ENCODE data around the gene FAM9C.
"Not testable (repeated sequence)": the region's sequence is repeated elsewhere in the genome, so short reads cannot be mapped to it uniquely, and the experiment has no call there.

FAM9C gene

DNA sequence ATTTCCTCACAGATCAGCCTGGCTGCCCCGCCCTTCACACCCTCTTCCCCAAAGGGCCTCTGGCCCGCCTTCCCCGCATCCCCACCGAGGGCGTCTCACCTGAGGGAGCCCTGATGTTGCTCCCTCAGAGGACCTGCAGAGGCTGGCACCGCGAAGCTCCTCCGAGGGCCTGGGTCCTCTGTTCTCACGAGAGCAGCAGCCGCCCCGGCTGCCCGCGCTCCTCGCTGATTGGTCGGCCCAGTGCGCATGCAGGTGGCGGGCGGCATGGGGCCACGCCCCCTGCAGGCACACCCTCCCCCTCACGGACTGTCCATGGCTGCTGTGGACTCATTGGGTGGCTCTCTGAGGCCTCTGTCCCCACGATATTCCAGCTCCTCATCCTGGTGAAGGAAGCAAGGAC, at the start of gene FAM9C:
Gene FAM9C, minus strand, starts transcription at position 180 of the 400 bp plus-strand sequence. CDS start 831 bp downstream, outside the sequence.
- DNase-seq: no peak

DNA sequence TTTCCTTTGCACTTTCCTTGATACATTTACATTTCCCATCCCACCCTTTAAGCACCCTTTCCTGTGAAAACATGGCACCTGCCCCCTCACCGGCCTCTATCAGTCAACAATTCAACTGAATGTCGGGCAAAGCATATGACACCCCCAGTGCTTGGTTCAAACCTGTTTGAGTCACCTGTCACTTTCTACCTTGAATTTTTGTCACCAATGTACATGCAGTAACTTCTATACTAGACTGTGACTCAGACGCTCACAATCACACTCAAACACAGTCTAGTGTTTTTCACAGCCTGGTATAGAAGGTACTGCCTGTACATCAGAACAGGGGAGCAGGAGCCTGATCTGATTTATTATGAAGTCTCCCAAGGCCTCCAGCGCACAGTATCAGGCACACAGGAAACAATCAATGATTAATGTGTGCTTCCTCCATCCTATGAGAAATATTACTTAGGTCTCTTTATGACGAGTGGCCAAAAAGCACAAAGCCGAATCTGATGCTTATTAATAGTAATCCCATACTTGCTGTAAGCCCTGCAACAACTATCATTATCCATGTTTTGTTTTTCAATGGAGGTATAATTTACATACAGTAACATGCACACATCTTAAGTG, 49.2 kb upstream of the FAM9C start:
- DNase-seq: no peak

DNA sequence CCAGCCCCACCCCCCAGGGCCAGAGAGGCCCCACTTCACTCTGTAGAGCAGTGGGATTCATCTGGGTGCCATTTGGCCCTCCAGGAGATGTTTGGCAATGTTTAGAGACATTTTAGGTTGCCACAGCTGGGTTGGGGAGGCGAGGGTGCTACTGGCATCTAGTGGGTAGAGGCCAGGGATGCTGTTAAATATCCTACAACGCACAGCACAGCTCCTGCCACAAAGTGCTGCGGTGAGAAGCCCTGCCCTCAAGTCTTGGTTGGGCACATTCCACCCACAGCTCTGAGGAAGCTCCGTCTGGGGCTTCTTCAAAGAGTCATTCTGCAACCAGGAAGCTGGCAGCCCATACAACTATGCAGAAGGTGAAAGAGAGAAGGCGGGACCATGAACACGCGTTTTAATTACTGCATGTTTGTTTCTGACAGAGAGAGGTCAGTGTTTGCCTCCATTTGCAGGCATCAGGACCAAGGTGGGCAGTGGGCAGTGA, 48.1 kb upstream of the FAM9C start:
- DNase-seq: no peak

DNA sequence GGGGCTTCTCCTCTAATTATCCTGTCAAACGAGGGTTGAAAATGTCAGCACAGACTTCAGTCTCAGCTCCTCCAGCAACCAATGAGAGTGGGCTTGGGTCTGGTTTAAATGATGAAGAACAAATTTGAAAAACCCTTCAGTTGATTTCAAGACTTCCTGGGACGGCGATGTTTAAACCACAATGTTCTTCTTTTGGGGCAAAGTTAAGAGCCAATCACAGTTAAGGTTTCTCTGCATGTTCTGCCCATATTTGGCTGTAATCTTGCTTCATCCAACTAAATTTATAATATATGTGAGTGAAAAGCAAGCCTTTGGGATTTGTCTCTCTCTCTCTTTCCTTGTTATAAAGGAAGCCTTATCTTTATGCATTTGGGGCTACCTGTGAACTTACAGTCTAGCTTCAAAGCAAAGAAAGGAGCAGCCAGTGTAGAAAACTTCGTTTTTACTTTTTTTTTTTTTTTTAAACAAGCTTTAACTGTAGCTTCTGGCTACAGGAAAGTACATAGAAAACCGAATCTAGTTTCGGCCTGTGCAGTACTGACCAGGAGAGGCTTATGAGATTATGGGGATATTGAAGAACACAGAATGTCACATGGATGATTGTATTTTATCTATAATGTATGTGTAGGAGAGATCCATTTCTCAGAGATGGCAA, 46.8 kb upstream of the FAM9C start:
- DNase-seq: no peak

DNA sequence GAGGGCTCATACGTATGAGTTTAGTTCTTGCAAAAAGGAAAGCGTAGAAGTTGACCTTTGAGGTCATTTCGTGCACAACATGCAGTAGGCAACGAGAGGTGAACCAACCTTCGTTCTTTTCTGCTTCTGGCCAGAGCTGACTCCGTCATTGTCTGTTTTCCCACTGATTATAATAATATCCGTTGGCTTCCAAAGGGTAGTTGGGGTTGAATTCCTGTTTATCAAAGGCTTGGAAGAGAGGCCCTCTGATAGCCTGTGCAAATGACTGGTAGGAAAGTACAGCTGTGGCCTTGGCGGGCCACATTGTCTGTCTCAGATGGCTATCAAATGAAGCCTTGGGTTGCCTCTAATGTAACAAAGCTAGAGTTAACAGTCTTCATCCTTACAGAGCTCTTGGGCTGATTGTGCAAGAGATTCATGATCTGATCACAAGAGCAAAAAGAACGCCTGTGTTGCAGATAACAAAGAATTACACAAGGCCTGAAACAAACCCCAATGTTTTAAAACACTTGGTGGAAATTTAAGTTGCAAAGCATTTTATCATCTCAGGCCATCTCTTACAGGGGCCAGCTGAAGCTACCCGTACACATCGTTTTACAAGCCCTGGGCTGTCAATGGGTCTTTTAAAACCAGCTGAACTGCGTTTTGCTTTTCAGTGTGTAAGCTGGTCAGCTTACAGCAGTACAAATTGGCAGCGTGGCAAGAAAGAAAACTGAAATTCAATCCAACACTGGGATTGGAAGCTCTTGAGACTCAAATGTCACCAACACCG, 46.1 kb upstream of the FAM9C start:
- DNase-seq: no peak

DNA sequence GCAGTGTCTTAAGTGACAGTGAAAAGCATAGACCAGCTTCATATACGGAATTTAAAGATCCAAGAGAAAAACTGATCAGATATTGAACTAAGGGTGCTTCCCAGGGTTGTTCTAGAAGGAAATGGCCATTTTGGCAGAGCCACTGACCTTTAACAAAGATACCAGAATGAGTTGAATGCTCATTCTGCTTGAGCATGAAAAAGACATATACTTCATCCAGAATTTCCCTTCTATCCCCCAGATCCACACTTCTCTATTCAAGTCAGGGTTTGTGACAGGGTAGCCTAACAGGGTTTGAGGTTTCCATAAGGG, 45.6 kb upstream of the FAM9C start:
- no peak for DNase-seq

DNA sequence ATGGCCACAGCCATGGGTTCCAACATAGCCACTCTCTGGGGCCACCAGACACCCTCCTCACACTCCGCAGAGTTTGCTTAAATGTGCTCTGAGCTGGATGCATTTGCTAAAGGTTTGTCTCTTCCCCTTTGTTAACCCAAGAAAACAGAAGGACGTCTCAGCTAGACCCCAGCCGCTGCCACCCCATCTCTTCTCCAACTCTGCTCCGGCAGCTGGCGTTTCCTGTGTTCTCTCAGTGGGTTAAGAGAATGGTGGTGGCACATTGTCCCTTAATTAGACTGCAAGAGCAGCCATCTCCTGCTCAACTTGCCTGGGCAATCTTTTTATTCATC, 43.7 kb upstream of the FAM9C start:
- DNase-seq: no peak

DNA sequence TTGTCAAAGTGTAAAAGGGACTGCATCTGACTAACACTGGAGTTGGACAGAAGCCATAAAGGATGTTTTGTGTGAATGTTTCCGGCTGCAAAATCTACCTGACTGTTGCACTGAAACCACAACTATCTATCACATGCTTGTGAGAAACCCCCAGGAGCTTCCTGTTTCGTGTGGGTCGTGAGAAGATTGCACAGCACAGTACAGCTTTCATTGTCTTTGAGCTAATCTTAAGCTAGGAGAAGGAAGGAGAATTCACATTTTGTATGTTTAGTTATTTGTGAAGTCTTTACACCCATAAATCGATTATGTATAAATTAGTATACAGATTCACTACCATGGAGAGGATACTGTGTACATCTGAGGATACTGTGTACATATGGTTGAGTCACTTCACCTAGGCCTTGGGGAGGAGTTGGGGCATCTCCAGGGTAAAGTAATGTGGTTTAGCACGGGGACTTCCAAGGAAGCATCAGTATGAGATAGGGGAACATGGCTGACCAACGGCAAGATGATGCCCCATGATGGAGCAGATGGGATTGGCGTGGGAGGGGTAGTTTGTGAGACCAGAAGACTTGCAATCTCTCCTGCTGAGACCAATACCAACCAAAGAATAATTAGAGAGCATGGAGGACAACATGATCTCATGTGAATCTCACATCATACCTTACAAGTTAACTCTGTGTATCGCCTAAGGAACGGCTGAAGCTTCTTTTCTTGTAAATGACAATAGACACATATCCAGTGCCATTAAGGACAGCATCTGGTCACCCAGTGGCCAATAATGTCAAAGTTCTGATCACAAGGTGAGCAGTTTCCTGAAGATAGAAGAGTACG, 43.1 kb upstream of the FAM9C start:
- no peak for DNase-seq

DNA sequence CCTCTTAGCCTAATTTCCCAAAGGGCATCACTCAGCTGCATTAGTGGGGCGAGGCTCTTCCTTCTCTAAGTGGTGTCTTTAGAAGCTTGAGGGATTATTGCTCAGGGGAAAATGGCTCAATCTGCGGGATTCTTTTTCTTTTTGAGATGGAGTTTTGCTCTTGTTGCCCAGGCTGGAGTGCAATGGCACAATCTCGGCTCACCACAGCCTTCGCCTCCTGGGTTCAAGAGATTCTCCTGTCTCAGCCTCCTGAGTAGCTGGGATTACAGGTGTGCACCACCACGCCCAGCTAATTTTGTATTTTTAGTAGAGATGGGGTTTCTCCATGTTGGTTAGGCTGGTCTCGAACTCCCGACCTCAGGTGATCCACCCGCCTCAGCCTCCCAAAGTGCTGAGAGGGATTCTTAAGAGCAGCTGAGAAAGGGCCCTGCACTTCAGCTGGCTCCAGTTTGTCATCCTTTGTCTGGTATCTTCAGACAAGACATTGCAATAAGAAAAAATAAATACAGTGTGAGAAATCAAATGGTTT, 42.4 kb upstream of the FAM9C start:
- not testable (repeated sequence) for DNase-seq

DNA sequence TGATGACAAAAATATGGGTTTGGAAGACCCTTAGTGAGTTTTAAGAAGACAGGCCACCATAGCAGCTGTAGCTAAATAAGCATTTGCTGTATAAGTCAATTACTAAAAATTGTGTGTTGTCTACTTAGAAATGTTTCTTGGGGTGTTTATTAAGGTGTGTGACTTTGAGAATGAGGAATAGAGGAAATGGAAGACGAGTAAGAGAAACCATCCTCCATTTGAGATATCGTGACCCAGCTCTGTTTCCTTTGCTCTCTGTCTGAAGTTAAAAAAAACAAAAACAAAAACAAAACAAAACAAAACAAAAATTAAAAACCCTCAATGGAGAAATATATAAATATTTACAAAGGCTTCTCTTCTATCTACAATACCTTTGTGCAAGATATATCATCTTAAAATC, 41.7 kb upstream of the FAM9C start:
- no peak for DNase-seq

DNA sequence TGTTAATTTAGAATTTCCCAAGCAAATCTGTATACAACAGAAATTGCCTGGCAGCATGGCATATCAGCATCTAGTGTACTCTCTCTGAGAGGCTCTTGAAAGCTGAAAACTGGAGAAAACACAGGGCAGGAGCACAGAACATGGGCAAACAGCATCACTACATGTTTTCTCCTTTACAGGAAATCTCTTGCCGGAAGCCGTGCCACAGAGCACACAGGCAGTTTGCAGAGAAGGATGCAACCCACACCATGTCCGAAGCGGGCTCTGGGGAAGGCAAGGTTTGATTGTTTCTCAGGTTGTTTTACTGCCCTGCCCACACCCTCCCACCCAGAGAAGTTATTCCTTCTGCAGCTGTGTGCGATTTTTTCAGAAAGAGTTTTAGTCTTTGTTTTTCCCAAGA, 41.1 kb upstream of the FAM9C start:
- DNase-seq: no peak

DNA sequence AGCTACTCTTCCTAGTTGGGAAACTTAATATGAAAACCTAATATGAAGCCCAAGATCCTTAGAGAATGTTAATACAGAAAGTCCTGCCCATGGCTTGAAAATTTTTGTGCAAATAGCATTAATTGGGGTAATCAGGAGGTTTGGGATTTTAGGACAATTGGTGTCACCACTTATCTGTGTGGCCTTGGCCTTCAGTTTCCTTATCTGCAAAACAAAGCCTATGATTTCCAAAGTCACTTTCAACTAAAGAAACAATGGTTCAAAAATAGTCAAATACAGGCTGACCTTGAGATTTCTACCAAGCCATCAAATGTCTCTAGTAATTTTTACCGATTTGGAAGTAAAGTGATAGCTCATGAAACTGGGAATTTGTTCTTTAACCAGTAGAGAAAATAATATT, 40.2 kb upstream of the FAM9C start:
- no peak for DNase-seq

DNA sequence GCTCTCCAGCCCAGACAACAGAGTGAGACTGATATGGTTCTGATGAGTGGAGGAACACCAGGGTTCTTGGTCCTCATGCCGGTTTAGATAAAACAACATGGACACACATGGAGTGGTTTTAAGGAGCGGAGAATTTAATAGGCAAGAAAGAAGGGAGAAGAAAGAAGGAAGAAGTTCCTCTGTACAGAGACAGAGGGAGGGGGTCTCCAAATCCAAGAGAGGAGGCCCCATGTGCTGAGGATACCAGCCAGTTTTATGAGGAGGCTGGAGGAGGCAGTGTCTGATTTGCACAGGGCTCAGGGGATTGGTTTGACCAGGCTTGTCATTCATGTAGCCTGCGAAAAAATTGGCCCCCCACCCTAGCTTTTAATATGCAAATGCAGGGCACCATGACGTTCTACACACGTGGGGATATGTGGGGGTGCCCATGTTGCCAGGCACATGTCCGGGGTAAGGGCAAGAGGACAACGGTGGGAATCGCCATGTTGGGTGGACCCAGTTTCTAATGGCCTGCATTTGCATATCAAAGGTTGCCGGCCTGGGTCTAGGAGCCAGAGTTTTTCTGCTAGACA, 39.4 kb upstream of the FAM9C start:
- not testable (repeated sequence) for DNase-seq

DNA sequence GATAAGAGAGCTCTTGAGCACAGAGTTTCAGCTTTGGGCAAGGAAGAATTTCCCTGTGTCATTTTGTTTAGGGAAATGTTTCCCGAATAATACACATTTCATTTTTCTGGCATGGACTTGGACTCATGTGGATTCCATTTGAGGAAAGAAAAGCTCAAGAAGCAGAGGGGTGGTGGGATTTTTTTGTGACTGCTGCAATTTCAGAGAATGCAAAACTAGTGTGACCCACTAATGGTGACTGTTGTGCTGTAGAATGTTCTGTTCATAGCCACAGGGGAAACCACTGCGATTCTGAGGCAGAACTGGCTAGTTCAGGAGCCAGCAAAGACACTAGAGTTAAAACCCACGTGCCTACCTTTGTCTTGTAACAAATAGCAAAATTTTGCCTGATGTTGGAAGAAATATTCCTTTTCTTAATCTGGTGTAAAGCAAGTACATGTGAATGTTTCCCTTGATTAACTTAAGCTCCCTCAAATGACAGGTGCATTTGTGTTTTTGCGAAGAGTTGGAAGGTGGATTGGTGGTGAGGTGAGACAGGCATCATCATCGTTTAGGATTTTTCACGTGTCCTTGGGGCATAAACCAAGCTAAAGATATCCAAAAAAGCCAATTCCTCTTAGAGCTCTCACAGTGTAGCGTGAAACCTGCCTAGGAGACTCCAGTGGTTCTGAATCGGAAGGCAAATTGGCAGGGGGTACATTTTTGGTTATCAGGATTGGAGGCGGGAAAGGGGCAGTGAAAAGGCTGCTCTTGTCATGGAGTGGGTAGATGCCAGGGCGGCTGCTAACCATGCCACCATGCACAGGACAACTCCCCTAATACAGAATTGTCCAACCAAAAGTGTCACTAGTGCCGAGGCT, 38.0 kb upstream of the FAM9C start:
- no peak for DNase-seq

DNA sequence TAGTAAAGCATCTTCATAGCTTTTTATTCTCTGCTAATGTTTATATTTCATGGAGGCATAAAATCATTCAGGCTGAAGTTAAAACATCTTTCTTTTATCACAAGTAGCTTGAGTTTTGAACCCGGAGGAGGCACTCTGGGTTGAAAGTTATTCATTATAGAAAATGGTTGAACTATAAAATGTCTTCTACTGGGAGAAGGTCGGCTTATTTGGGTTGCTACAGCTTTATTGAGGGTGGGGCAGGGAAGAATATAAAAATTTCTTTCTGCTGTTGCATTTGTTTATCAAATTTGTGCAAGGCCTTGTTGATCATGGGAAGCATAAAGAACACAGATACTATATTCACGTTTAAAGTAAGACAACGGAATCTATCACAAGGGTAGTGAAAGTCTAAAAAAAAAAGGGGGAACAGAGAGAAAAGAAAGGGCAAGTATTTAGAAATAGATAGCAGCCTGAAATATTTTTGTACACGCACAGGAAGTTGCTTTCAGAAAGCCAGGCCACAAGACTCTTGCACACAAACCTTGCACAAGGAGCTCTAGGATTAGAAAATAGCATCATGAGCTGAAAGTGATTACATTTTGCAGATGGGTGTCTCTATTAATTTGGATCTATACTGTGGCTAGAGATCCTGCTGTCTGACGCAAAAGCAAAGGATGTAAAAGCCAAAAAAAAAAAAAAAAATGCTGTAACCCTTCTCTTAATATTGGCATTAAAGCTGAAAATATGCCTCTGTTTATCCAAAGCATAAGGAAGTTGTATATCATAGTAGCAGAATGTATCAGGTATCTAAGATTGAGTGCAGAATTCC, 37.2 kb upstream of the FAM9C start:
- DNase-seq: no peak

DNA sequence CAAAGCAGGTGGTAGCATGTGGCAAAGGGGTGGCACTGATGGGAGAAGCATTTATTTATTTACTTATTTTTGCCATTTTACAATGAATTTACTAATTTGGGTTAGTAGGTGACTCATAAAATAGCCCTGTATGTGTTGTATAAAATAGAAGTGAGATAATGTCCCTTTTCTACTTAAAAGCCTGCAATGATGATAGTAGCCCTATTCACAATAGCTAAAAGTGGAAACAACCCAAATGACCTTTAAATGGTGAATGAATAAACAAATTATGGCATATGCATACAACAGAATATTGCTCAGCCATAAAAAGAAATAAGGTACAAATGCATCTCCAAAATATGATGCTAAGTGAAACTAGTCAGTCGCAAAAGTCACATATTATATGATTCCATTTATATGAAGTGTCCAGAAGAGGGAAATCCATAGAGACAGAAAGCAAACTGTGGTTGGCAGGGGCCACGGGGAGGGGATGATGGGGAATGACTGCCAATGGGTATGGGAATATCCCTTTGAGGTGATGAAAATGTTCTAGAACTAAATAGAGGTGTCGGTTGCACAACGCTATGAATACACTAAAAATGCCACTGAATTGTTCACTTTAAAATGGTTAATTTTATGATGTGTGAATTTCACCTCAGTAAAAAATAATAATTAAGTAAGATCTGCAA, 35.8 kb upstream of the FAM9C start:
- DNase-seq: no peak

DNA sequence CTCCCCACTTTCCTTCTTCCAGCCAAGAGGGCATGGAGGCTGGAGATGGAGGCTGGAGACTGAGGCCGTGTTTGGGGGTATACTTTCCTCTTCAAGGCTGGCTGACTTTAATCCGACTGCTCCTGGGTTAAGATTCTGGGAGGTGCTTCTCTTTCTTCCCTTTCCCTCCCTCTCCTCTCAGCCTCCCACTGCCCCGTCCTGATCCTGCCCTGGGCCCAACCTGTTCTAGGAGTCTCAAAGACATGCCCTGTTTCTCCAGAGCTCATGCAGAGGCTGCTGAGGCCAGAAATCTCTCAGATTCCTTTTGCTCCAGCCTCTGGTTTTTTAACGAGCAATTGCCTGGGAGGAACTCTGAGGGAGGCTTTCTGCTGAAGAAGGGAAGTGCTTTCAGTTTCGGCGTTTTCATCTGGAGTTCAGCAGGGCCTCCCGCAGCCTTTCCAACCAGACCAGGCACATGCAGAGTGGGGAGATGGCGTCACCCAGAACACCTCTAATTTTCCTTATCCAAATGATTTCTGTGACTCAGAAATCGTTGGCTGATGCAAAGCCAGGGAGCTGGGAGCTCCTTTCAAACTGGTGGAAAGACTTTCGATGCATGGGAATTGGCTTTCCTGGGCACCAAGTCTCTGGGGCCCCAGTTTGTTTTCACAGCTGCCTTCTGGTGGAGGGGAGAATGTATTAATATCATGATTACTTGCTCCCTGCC, 34.5 kb upstream of the FAM9C start:
- peak; percentile 7 for DNase-seq

DNA sequence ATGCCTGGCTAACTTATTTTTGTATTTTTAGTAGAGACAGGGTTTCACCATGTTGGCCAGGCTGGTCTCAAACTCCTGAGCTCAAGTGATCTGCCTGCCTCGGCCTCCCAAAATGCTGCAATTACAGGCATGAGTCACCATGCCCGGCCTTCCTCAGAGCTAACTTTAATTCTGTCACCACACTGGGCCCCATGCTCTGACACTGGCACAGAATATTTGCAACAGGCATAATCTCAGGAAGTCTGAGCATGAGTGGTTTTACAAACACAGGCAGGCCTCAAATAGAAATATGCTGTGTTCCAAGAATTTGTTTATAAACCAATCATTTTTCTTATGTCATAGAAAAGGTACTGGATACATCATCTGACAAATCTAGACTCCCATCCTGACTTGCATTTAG, 32.7 kb upstream of the FAM9C start:
- DNase-seq: no peak

DNA sequence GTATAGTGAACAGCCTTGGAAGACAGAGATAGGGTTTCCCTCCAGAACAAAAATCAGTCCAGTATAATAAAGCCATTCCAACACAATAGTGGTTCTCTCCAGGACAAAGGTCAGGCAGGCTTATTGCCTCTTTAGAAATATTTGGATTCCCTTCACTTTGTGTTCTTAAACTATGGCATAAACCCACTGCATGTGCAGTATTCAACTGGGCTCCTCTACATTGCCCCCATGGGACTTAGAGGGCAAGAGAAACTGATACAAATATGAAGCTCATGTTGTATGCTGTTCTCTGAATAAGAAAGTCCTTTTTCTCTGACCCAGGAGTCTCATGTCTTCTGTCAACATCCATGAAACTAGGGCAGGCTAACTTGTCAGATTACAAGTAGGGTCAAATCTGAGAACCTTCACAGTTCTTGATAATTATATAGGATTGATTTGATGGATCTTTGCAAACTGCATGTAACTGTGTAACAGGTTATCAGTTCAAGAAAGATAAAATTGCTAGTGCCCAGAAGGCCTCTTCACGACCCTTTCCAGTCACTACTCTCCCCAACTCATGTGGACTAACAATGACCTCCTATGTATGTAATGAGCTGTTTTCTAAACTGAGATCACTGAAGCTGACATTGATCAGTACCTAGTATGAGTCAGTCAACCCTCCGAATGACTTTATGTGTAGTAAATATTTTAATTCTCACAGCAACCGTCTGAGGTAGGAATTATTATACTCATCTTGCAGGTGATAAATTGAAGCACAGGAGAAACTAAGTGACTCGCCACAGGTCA, 31.9 kb upstream of the FAM9C start:
- DNase-seq: no peak
